PC-9 (cell line): ENCODE measurements around the gene VWDE. TPM values are rescaled to one million over a fixed set of nuclear protein-coding genes. Genes with fewer than 3 reads are reported as not detected.

Experiments
- BruUV-seq: library from RNA; stranded (reverse); fragments of 400-500 nt; replicated peaks from 2 replicates; lab custom pipeline; 2021; lab: Mats Ljungman, UMichigan
- CTCF ChIA-PET: fragments of 300-600 bp; sonication (Branson Sonifier 250); formaldehyde crosslinking; loops from one replicate; lab custom pipeline; 2022; ENCODE audit warnings: antibody characterized with exemption; lab: Charles Lee
- POLR2A ChIA-PET: fragments of 300-600 bp; sonication (Branson Sonifier 250); formaldehyde crosslinking; loops from one replicate; lab custom pipeline; 2022; ENCODE audit warnings: antibody characterized with exemption; ENCODE audit not compliant: unreplicated experiment; lab: Charles Lee
- DNase-seq, 2 experiments: peaks; one replicate each; pipeline versions ENCODE4 v3.0.0 to v3.0.0-alpha.2; 2015 to 2022; ENCODE audit warnings: mixed read lengths in 1 of 2
- H2AFZ ChIP-seq: fragments of 200-600 bp; sonication (generic); 2 replicates; pipeline ENCODE4 v1.8.1; 2017; ENCODE audit warnings: antibody characterized with exemption
- H3F3A ChIP-seq: fragments of 200-600 bp; sonication (generic); 2 replicates; pipeline ENCODE4 v1.8.1; 2017; ENCODE audit warnings: antibody characterized with exemption, mild to moderate bottlenecking, low read depth; ENCODE audit not compliant: insufficient read depth
- H3K27ac ChIP-seq: fragments of 200-600 bp; sonication (generic); 2 replicates; pipeline ENCODE4 v1.6.1; 2016; ENCODE audit warnings: mixed run types
- H3K27me3 ChIP-seq: fragments of 200-600 bp; sonication (generic); 2 replicates; pipeline ENCODE4 v1.6.1; 2016; ENCODE audit warnings: low read depth, mixed run types; ENCODE audit not compliant: insufficient read depth
- H3K36me3 ChIP-seq: fragments of 200-600 bp; sonication (generic); 2 replicates; pipeline ENCODE4 v1.6.1; 2016; ENCODE audit warnings: low read depth, mixed run types
- H3K4me1 ChIP-seq: fragments of 200-600 bp; sonication (generic); replicated peaks from 2 replicates; pipeline ENCODE4 v1.6.1; 2016; ENCODE audit warnings: mixed run types; ENCODE audit not compliant: insufficient read depth
- H3K4me2 ChIP-seq: fragments of 200-600 bp; sonication (generic); 2 replicates; pipeline ENCODE4 v1.6.1; 2017; ENCODE audit warnings: mixed run types
- H3K4me3 ChIP-seq: fragments of 200-600 bp; sonication (generic); 2 replicates; pipeline ENCODE4 v1.6.1; 2016; ENCODE audit warnings: mixed run types
- H3K79me2 ChIP-seq: fragments of 200-600 bp; sonication (generic); 2 replicates; pipeline ENCODE4 v1.6.1; 2017; ENCODE audit warnings: low read depth, mixed run types
- H3K9me2 ChIP-seq: fragments of 200-600 bp; sonication (generic); 2 replicates; pipeline ENCODE4 v1.8.1; 2017; ENCODE audit warnings: mild to moderate bottlenecking; ENCODE audit not compliant: insufficient read depth
- H3K9me3 ChIP-seq: fragments of 200-600 bp; sonication (generic); 2 replicates; pipeline ENCODE4 v1.8.1; 2016; ENCODE audit warnings: low read depth; ENCODE audit not compliant: insufficient read depth
- H4K20me1 ChIP-seq: fragments of 200-600 bp; sonication (generic); 2 replicates; pipeline ENCODE4 v1.8.1; 2017; ENCODE audit not compliant: insufficient read depth
- EZH2 ChIP-seq: fragments of 200-600 bp; sonication (generic); IDR thresholded peaks from 2 replicates; pipeline ENCODE4 v1.8.0; 2017; ENCODE audit warnings: antibody characterized with exemption, low read depth
- intact Hi-C: fragments of 100-400 bp; cut with micrococcal nuclease; formaldehyde crosslinking; loops from one replicate; pipeline ENCODE4 v1.10.0; 2022; ENCODE audit not compliant: unreplicated experiment
- total RNA-seq: library from RNA; stranded (reverse); gene quantifications from 2 replicates; pipeline ENCODE4 v1.2.3, GENCODE V29; 2021
- TF ChIP-seq, protein P1 (sequence below): fragments of 200-600 bp; sonication (generic); conservative IDR thresholded peaks from 2 replicates; pipeline ENCODE4 v1.6.1; 2017; ENCODE audit warnings: mixed run types, antibody characterized with exemption, mild to moderate bottlenecking, moderate library complexity

Gene VWDE
- total RNA-seq, 1 experiment from 2014 or later, result 27.3 TPM

DNA sequence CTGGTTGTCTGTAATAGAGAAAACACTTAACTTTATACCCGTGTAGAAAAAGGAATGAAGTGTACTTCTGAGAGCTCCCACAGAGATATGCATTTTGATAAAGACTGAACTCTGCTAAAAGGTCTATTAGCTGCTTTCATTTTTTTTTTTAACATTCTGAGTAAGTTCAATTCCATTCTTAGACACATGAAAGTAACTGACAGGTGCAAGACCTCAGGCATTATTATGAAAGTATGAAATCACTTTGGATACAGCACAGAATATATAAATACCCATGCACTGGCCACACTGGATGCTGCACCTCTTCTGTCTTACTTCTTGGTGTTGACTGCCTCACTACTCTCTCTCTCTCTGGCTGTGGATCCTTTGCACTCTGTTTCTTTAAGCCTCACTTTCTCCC, 46.2 kb downstream of the VWDE start:
- no peak for TF ChIP-seq EZH2
- TF ChIP-seq, protein P1, sequence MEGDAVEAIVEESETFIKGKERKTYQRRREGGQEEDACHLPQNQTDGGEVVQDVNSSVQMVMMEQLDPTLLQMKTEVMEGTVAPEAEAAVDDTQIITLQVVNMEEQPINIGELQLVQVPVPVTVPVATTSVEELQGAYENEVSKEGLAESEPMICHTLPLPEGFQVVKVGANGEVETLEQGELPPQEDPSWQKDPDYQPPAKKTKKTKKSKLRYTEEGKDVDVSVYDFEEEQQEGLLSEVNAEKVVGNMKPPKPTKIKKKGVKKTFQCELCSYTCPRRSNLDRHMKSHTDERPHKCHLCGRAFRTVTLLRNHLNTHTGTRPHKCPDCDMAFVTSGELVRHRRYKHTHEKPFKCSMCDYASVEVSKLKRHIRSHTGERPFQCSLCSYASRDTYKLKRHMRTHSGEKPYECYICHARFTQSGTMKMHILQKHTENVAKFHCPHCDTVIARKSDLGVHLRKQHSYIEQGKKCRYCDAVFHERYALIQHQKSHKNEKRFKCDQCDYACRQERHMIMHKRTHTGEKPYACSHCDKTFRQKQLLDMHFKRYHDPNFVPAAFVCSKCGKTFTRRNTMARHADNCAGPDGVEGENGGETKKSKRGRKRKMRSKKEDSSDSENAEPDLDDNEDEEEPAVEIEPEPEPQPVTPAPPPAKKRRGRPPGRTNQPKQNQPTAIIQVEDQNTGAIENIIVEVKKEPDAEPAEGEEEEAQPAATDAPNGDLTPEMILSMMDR, result no peak
- H3K79me2 ChIP-seq, result no peaks in the 10 kb centered on the region
- no peaks in the 10 kb centered on the region for H3F3A ChIP-seq
- no peak overlapping the region for H3K27ac ChIP-seq
- H3K4me3 ChIP-seq, result no peak overlapping the region
- H3K4me1 ChIP-seq, result no peaks in the 10 kb centered on the region
- POLR2A ChIA-PET, result no interaction called here
- DNase-seq, result no peak
- H3K9me3 ChIP-seq, result no peaks in the 10 kb centered on the region
- no peaks in the 10 kb centered on the region for H4K20me1 ChIP-seq
- intact Hi-C loops, result no loop called here
- no TSS peak for BruUV-seq
- CTCF ChIA-PET, result interaction anchor here (0.7 kb wide), 1 partner anchor 511 kb away, joined by 5 read pairs; no protein-coding TSS in a partner anchor
- H2AFZ ChIP-seq, result no peak overlapping the region
- H3K27me3 ChIP-seq, result no peaks in the 10 kb centered on the region
- H3K36me3 ChIP-seq, result peaks cover 11% of the 10 kb centered on the region
- no peaks in the 10 kb centered on the region for H3K9me2 ChIP-seq
- H3K4me2 ChIP-seq, result no peak overlapping the region

DNA sequence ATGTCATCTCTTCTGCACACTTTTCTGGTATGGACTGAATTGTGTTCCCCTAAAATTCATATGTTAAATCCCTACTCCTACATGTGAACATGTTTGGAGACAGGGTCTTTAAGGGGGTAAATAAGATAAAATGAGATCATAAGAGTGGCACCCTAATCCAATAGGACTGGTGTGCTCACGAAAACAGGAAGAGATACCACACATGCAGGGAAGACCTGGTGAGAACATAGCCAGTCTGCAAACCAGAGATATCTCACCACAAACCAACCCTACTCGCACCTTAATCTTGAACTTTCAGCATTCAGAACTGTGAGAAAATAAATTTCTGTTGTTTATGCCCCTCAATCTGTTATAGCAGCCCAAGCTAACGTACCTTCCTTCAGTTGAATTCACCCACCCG, 51.8 kb downstream of the VWDE start:
- Histone ChIP-seq H2AFZ (no peak overlapping the region), H3K4me3 (no peak overlapping the region), H3K9me2 (no peaks in the 10 kb centered on the region), H3K79me2 (no peaks in the 10 kb centered on the region), H3K27me3 (no peaks in the 10 kb centered on the region), H3K36me3 (0 out of 2 replicates have a peak, but pooled peaks cover 14% of the 10 kb centered on the region), H3K4me2 (no peak overlapping the region), H3K4me1 (no peaks in the 10 kb centered on the region), H3K9me3 (0 out of 2 replicates have a peak, but pooled peaks cover 6% of the 10 kb centered on the region), H3K27ac (no peak overlapping the region), H4K20me1 (no peaks in the 10 kb centered on the region), H3F3A (peaks cover 3% of the 10 kb centered on the region; the same call in 1 of the 2 replicates)
- POLR2A ChIA-PET, result no interaction called here
- CTCF ChIA-PET, result no interaction called here
- BruUV-seq, result no TSS peak
- intact Hi-C loops, result no loop called here
- TF ChIP-seq EZH2, result no peak
- TF ChIP-seq, protein P1, result no peak
- DNase-seq, result no peak

DNA sequence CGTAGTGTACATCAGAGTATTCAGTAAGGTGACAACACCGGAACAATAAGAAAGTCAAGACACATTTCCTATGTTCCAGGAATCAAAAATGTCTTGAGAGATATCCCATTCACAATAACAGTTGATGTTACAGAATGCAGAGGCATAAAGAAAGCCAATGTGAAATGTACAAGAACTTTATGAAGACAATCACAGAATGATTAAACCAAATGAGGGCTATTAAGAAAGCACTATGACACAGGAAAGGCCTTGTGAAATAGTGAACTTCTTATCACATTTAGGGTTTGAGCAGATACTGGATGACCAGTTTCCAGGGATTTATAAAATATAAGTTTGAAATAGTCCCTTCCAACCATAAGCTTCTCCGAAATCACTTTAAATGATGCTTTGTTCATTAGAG, 52.7 kb downstream of the VWDE start:
- H3K4me2 ChIP-seq, result no peak overlapping the region
- H3K4me1 ChIP-seq, result no peaks in the 10 kb centered on the region
- 0 out of 2 replicates have a peak, but pooled peaks cover 10% of the 10 kb centered on the region for H3K36me3 ChIP-seq
- no peak for DNase-seq
- H3K79me2 ChIP-seq, result no peaks in the 10 kb centered on the region
- H2AFZ ChIP-seq, result no peak overlapping the region
- no peaks in the 10 kb centered on the region for H3K9me2 ChIP-seq
- 0 out of 2 replicates have a peak, but pooled peaks cover 6% of the 10 kb centered on the region for H3K9me3 ChIP-seq
- ChIA-PET CTCF (no interaction called here), POLR2A (no interaction called here)
- TF ChIP-seq EZH2, result no peak
- TF ChIP-seq, protein P1, result no peak
- H3K27me3 ChIP-seq, result no peaks in the 10 kb centered on the region
- H3K4me3 ChIP-seq, result no peak overlapping the region
- peaks cover 3% of the 10 kb centered on the region; the same call in 1 of the 2 replicates for H3F3A ChIP-seq
- no peaks in the 10 kb centered on the region for H4K20me1 ChIP-seq
- intact Hi-C loops, result no loop called here
- H3K27ac ChIP-seq, result no peak overlapping the region
- BruUV-seq, result no TSS peak
